H1 (cell line): ENCODE data around the gene DHRS7B. TPM values are rescaled to one million over a fixed set of nuclear protein-coding genes. Genes with fewer than 3 reads are reported as not detected.

Experiments
- CTCF ChIA-PET: fragments of 300-600 bp; sonication (Branson Sonifier 250); formaldehyde crosslinking; loops from one replicate; lab custom pipeline; 2021; ENCODE audit not compliant: partially characterized antibody; lab: Charles Lee
- POLR2A ChIA-PET: fragments of 300-600 bp; sonication (Branson Sonifier 250); formaldehyde crosslinking; loops from one replicate; lab custom pipeline; 2021; ENCODE audit warnings: inconsistent platforms; ENCODE audit not compliant: partially characterized antibody; lab: Charles Lee
- DNase-seq, 2 experiments: peaks; one replicate each; pipeline versions ENCODE4 v3.0.0 to v3.0.0-alpha.2; 2010 to 2022; ENCODE audit warnings: low spot score in 2 of 2, low read depth in 1 of 2, mixed read lengths in 1 of 2
- FAIRE-seq: peaks from 2 replicates; lab custom pipeline; 2011; peaks lifted over from hg19 to GRCh38; lab: Jason Lieb, UNC
- H2AFZ ChIP-seq: 2 replicates; pipeline ENCODE4 v1.8.1; 2012; ENCODE audit warnings: low read length, inconsistent platforms
- H2AK5ac ChIP-seq: 2 replicates; pipeline ENCODE4 v1.6.1; 2013; ENCODE audit warnings: low read depth, low read length
- H2BK120ac ChIP-seq: replicated peaks from 2 replicates; pipeline ENCODE3; 2013; ENCODE audit warnings: low read depth, low read length, inconsistent platforms
- H2BK12ac ChIP-seq: 2 replicates; pipeline ENCODE4 v1.6.1; 2013; ENCODE audit warnings: low read depth, low read length
- H2BK15ac ChIP-seq: 2 replicates; pipeline ENCODE4 v1.6.1; 2013; ENCODE audit warnings: low read length
- H2BK20ac ChIP-seq: 2 replicates; pipeline ENCODE4 v1.6.1; 2013; ENCODE audit warnings: low read length
- H2BK5ac ChIP-seq: 2 replicates; pipeline ENCODE4 v1.6.1; 2013; ENCODE audit warnings: low read depth, low read length
- H3K14ac ChIP-seq: 2 replicates; pipeline ENCODE4 v1.6.1; 2013; ENCODE audit warnings: inconsistent platforms; ENCODE audit not compliant: insufficient read length
- H3K18ac ChIP-seq: 2 replicates; pipeline ENCODE4 v1.6.1; 2013; ENCODE audit warnings: low read length; ENCODE audit errors: extremely low read depth
- H3K23ac ChIP-seq: 2 replicates; pipeline ENCODE4 v1.6.1; 2013; ENCODE audit warnings: inconsistent platforms; ENCODE audit not compliant: insufficient read length
- H3K23me2 ChIP-seq: 2 replicates; pipeline ENCODE4 v1.6.1; 2013; ENCODE audit warnings: low read depth, low read length
- H3K27ac ChIP-seq: 2 replicates; pipeline ENCODE4 v1.6.1; 2011; ENCODE audit warnings: low read depth, low read length, inconsistent platforms
- H3K27me3 ChIP-seq, 4 experiments: replicated peaks in 1 of 4; 1 replicate in 1 of 4; 2 replicates in 3 of 4; pipeline versions ENCODE4 v1.6.1 to v1.8.1; 2011 to 2013; ENCODE audit warnings: low read length in 3 of 4, mild to moderate bottlenecking in 3 of 4, inconsistent platforms in 2 of 4, mixed read lengths in 2 of 4, moderate library complexity in 1 of 4; ENCODE audit not compliant: control insufficient read depth in 3 of 4, insufficient read depth in 3 of 4; ENCODE audit errors: extremely low read depth in 1 of 4
- H3K36me3 ChIP-seq, 4 experiments: 2 replicates each; pipeline versions ENCODE4 v1.6.1 to v1.8.1; 2011 to 2013; ENCODE audit warnings: mild to moderate bottlenecking in 4 of 4, low read length in 3 of 4, moderate library complexity in 2 of 4, control low read depth in 1 of 4, inconsistent platforms in 1 of 4; ENCODE audit not compliant: insufficient read depth in 4 of 4, control insufficient read depth in 2 of 4
- H3K4ac ChIP-seq: replicated peaks from 2 replicates; pipeline ENCODE3; 2013; ENCODE audit warnings: low read length, low read depth, mixed read lengths, inconsistent platforms; ENCODE audit not compliant: insufficient read length
- H3K4me1 ChIP-seq, 4 experiments: replicated peaks in 1 of 4; 1 replicate in 1 of 4; 2 replicates in 3 of 4; pipeline versions ENCODE4 v1.6.1 to v1.8.1; 2011 to 2013; ENCODE audit warnings: low read length in 3 of 4, inconsistent platforms in 2 of 4, mixed read lengths in 1 of 4; ENCODE audit not compliant: insufficient read depth in 4 of 4, control insufficient read depth in 3 of 4
- H3K4me2 ChIP-seq, 2 experiments: 2 replicates each; pipeline versions ENCODE4 v1.6.1 to v1.8.1; 2011 to 2013; ENCODE audit warnings: low read depth in 2 of 2, low read length in 2 of 2, control low read depth in 1 of 2, inconsistent platforms in 1 of 2, mild to moderate bottlenecking in 1 of 2; ENCODE audit not compliant: insufficient read depth in 1 of 2
- H3K4me3 ChIP-seq, 4 experiments: fragments of 200-600, 300-600 bp in 1 of 4; sonication (generic), shearing (Covaris generic), sonication (Bioruptor Twin) in 1 of 4; 2 replicates each; pipeline versions ENCODE4 v1.5.1 to v1.8.1; 2011 to 2016; ENCODE audit warnings: low read length in 4 of 4, low read depth in 3 of 4, control low read depth in 2 of 4, inconsistent platforms in 2 of 4, mild to moderate bottlenecking in 2 of 4, mixed read lengths in 1 of 4, moderate library complexity in 1 of 4; ENCODE audit not compliant: insufficient read depth in 2 of 4; ENCODE audit errors: extremely low read depth in 1 of 4
- H3K56ac ChIP-seq: replicated peaks from 2 replicates; pipeline ENCODE3; 2013; ENCODE audit warnings: low read depth, mild to moderate bottlenecking, mixed read lengths, low read length, inconsistent platforms; ENCODE audit not compliant: insufficient read length
- H3K79me1 ChIP-seq: 2 replicates; pipeline ENCODE4 v1.6.1; 2013; ENCODE audit warnings: low read depth, low read length, control low read depth
- H3K79me2 ChIP-seq, 2 experiments: 2 replicates each; pipeline versions ENCODE4 v1.6.1 to v1.8.1; 2012 to 2013; ENCODE audit warnings: low read length in 2 of 2, mild to moderate bottlenecking in 2 of 2, inconsistent platforms in 1 of 2; ENCODE audit not compliant: insufficient read depth in 2 of 2, control insufficient read depth in 1 of 2
- H3K9ac ChIP-seq, 4 experiments: replicated peaks in 1 of 4; 1 replicate in 1 of 4; 2 replicates in 3 of 4; pipeline versions ENCODE4 v1.6.1 to v1.8.1; 2011 to 2013; ENCODE audit warnings: low read depth in 3 of 4, low read length in 3 of 4, control low read depth in 2 of 4, mild to moderate bottlenecking in 2 of 4, moderate library complexity in 2 of 4, inconsistent platforms in 1 of 4; ENCODE audit errors: extremely low read depth in 1 of 4
- H3K9me3 ChIP-seq, 2 experiments: 2 replicates each; pipeline versions ENCODE4 v1.6.1 to v1.8.1; 2012 to 2013; ENCODE audit warnings: mild to moderate bottlenecking in 2 of 2, moderate library complexity in 2 of 2, control low read depth in 1 of 2, inconsistent platforms in 1 of 2, low read depth in 1 of 2, low read length in 1 of 2, mixed read lengths in 1 of 2; ENCODE audit not compliant: insufficient read depth in 2 of 2
- H4K20me1 ChIP-seq, 2 experiments: replicated peaks in 1 of 2; 2 replicates each; pipeline versions ENCODE3 to v1.8.1; 2011 to 2013; ENCODE audit warnings: inconsistent platforms in 2 of 2, low read length in 2 of 2, mild to moderate bottlenecking in 1 of 2; ENCODE audit not compliant: insufficient read depth in 2 of 2, control insufficient read depth in 1 of 2
- H4K5ac ChIP-seq: 2 replicates; pipeline ENCODE4 v1.6.1; 2013; ENCODE audit warnings: low read length, low read depth, mixed read lengths, inconsistent platforms; ENCODE audit not compliant: insufficient read length
- H4K8ac ChIP-seq: 2 replicates; pipeline ENCODE4 v1.8.0; 2013; ENCODE audit warnings: mild to moderate bottlenecking, moderate library complexity, low read length, inconsistent platforms; ENCODE audit not compliant: insufficient read depth; ENCODE audit errors: extremely low read depth
- H4K91ac ChIP-seq: replicated peaks from 2 replicates; pipeline ENCODE3; 2013; ENCODE audit warnings: low read length, mixed read lengths, inconsistent platforms; ENCODE audit not compliant: insufficient read length
- KDM1A ChIP-seq: fragments of 200-600, 300-600 bp; sonication (generic); IDR thresholded peaks from 2 replicates; pipeline ENCODE4 v1.7.1; 2016; ENCODE audit warnings: mild to moderate bottlenecking, low read length, borderline replicate concordance
- MAX ChIP-seq: IDR thresholded peaks from 2 replicates; pipeline ENCODE4 v1.6.1; 2012; ENCODE audit warnings: inconsistent platforms
- WGBS, 2 experiments: shearing (Covaris generic) in 1 of 2; methylation state at CpG; one replicate each; pipeline versions ENCODE4 v1.1.6 to v1.1.7; 2013 to 2015; ENCODE audit warnings: low lambda C conversion rate in 2 of 2, mixed read lengths in 2 of 2, inconsistent platforms in 1 of 2, low coverage in 1 of 2, missing lambda C conversion rate in 1 of 2; ENCODE audit not compliant: insufficient replicate concordance in 2 of 2, insufficient coverage in 1 of 2, insufficient read length in 1 of 2; ENCODE audit errors: extremely low coverage in 1 of 2, missing lambda C conversion rate in 1 of 2; 5-methylcytosine and 5-hydroxymethylcytosine counted together
- polyA plus RNA-seq, 7 experiments: library from polyadenylated mRNA; depleted of rRNA in 3 of 7; stranded (reverse) in 5 of 7; unstranded in 2 of 7; fragments of >200 nt in 5 of 7; fragments of 200-250 nt in 2 of 7; gene quantifications; 1 replicate in 5 of 7; 2 replicates in 1 of 7; 4 replicates in 1 of 7; pipeline versions ENCODE4 v1.2.1 to v1.2.3, GENCODE V29; 2011 to 2013; ENCODE audit warnings: missing spikeins in 2 of 7, mixed read lengths in 2 of 7
- total RNA-seq: library from RNA; stranded (reverse); fragmentation: NEBNext Ultra II Directional; extraction: Animal tissue kit (Norgen Biotek cat#: 25700); gene quantifications from 2 replicates; pipeline ENCODE4 v1.2.1, GENCODE V29; 2021

The DHRS7B gene
- total and polyA plus RNA-seq, 2 of the 8 experiments (the other 6 are each of a cell fraction or from before 2014, with no cell fraction given): 11.0 to 27.9 TPM

GRCh38 chr17:21170809-21171208 is 44.0 kb downstream of the DHRS7B start:
- Histone ChIP-seq H3K27me3 (no peaks in the 10 kb centered on the region), H2BK20ac (no peak overlapping the region), H3K27ac (no peak overlapping the region), H3K56ac (no peak overlapping the region), H3K9ac (no peak overlapping the region), H3K79me1 (no peaks in the 10 kb centered on the region; the same call in 1 of the 2 replicates), H2BK120ac (no peak overlapping the region), H4K5ac (no peak overlapping the region), H4K20me1 (no peaks in the 10 kb centered on the region), H3K4ac (no peak overlapping the region), H3K23me2 (no peaks in the 10 kb centered on the region), H3K4me1 (no peaks in the 10 kb centered on the region), H4K8ac (no peak overlapping the region), H2BK15ac (no peak overlapping the region), H3K4me3 (no peak overlapping the region), H4K91ac (no peak overlapping the region), H3K9me3 (no peaks in the 10 kb centered on the region), H2BK5ac (no peak overlapping the region), H3K14ac (no peak overlapping the region), H3K23ac (no peak overlapping the region), H3K4me2 (no peak overlapping the region), H3K79me2 (no peaks in the 10 kb centered on the region), H3K18ac (no peak overlapping the region), H2BK12ac (no peak overlapping the region), H2AK5ac (no peak overlapping the region), H2AFZ (no peak overlapping the region), H3K36me3 (no peaks in the 10 kb centered on the region; a peak in 1 of 8 replicates)
- no peak for FAIRE-seq
- WGBS, 2 experiments: 85% methylated on average over 7 of the region's 7 CpGs; no CpG with 5 or more reads in 1 of the 2 experiments
- ChIA-PET CTCF (interaction anchor here (1.4 kb wide), 1 partner anchor 53 kb away, joined by 4 read pairs; no protein-coding TSS in a partner anchor), POLR2A (no interaction called here)
- no peak for DNase-seq
- TF ChIP-seq MAX (no peak), KDM1A (no peak)
